GM21717 (cell line): ENCODE data around the gene NUAK2.
"Not testable (repeated sequence)": the region's sequence is repeated elsewhere in the genome, so short reads cannot be mapped to it uniquely, and the experiment has no call there.

Experiments used
- ATAC-seq: cut with Tn5 transposase; IDR thresholded peaks from one replicate; pipeline ENCODE4 v1.9.1; 2021; ENCODE audit warnings: mild to moderate bottlenecking, moderate library complexity; ENCODE audit not compliant: unreplicated experiment

The NUAK2 gene

DNA sequence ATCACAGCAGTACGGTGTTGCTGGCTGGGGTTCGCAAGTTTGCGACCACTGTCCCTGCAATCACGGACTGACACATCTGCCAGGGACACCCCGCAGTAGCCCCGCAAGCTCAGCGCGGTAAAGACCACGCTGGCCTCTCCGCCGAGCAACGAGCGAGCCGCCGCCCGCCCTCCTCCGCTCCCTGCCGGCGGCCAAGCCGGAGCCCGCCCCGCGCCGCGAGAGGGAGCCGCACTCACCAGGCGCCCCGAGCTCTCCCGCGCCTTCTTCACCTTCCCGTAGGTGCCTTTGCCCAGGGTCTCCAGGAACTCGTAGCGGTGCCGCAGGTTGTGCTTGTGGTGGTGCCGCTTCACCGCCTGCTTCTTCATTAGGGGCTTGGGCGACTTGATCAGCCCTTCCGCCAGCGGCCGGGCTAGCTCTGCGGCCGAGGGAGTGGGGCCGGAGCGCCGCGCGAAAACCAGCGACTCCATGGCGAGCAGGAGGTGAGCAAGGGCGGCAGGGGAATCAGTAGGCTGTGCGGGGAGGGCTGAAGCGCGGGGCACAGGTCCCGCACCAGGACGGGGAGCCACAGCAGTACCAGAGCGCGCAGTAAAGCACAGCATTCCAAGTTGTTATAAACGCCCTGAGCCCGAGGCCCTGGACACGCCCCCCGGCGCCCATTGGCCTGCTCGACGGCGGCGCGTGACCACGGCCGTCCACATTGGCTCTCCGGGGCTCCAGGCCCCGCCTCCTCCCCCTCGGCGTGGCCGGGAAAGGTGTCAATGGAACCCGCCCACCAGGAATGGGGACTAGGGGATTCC is at the start of gene NUAK2:
TSS of gene NUAK2 (minus strand) at position 584 of the 797 bp plus-strand sequence. CDS start at position 467, 117 bp downstream.
- no peak for ATAC-seq

GRCh38 chr1:205370780-205371179 is 49.2 kb upstream of the NUAK2 start:
- no peak for ATAC-seq

DNA sequence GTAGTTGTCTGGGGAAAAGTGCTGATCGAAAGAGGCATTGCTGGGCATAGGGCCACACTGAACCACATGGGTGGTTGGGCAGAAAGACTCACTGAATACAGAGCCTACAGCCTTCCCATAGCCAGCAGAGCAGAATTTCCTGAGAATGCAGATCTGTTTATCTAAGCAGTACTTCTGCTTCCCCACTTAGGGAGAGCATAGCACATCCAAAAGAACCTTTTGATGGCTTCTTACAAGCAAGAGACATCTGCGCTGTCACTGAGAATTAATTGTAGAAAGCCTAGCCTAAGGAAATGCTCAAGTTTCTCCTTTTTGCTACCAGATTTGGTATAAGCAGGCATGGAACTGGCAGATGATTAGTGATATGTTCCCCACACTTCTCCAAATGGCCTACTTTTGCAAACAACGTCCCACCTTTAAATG is 48.2 kb upstream of the NUAK2 start:
- ATAC-seq: no peak

DNA sequence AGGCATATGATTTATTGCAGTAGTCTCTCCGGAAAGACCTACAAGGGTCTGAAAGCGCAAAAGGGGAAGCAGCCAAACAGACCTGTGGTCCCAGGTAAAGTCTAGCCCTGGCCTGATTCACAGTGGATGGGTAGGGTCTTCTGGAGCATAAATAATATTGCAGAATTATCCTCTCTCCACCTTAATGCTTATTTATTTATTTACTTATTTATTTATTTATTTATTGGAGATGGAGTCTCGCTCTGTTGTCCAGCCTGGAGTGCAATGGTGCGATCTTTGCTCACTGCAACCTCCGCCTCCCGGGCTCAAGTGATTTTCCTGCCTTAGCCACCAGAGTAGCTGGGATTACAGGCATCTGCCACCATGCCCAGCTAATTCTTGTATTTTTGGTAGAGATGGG is 46.9 kb upstream of the NUAK2 start:
- no peak for ATAC-seq

GRCh38 chr1:205365945-205366463 is 44.5 kb upstream of the NUAK2 start:
- ATAC-seq: no peak

GRCh38 chr1:205365086-205365485 is 43.5 kb upstream of the NUAK2 start:
- ATAC-seq: not testable (repeated sequence)

DNA sequence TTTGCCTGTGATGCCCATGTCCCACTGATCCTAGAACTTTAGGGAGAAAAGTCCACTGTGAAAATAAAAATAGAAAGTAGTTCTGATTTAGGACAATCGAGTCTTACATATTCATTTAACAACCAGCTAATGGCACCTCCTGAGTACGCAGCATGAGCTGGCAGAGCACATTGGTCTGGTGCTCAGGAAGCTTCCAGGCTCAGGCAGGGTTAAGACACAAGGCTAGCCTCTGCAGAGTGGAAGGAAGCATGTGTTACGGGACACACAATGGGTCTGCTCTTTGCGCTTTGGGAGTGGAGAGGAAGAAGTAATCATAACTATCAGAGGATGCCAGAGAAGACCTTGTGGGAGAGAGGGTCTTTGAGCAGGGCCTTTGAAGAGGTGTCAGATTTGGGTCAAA is 39.3 kb upstream of the NUAK2 start:
- no peak for ATAC-seq

DNA sequence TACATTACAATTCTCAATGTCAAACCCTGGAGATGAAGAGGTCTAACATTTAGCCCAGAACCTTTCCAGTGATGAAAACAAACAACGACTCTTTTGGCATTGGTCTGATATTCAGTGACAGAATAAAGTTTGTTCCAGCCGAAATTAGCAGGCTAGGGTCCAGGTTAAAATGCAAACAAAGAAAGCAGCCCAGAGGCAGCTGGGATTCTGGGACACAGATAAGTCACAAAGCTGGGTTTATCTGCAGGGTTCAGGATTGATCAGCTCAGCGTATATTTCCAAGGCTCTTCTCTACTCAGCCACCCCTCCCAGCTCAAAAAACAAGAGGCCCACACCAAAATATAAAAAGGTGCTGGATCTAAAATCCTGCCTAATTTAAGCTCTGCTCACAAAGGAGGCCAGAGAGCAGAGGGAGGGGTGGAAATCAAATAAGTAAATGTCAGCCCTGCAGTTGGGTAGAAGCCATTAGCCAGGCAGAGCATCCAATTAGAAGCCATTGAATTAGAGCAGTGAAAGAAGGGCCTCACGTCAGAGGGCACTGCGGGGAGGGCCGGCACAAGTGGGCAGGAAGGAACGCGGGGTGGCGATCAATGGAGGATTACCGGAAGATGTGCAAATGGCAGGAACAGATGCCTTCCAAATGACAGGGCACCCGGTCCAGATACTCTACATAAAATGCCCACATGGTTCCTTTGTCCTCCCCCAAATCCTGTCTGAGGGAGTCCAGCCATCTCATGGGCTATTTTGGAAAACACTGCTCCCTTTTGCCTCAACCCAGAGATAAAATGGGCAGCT is 38.4 kb upstream of the NUAK2 start:
- no peak for ATAC-seq

GRCh38 chr1:205358579-205358978 is 37.0 kb upstream of the NUAK2 start:
- ATAC-seq: no peak

DNA sequence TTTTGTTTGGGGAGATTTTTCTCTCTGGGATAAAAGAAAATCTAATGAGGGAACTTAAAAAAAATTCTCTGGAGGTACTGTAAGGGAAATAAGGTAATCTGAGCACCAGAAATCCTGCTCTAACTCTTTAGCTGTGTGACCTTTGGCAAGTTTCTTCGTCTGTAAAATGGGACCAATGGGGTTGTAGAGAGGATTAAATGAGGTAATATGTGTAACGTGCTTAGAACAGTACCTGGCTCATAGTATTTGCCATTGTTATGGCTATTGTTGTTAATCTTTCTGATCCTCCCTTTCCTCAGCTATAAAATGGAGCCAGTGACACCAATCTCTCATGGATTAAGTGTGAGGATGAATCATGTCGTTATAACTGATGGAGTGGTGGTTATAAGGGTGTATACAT is 36.0 kb upstream of the NUAK2 start:
- ATAC-seq: no peak

DNA sequence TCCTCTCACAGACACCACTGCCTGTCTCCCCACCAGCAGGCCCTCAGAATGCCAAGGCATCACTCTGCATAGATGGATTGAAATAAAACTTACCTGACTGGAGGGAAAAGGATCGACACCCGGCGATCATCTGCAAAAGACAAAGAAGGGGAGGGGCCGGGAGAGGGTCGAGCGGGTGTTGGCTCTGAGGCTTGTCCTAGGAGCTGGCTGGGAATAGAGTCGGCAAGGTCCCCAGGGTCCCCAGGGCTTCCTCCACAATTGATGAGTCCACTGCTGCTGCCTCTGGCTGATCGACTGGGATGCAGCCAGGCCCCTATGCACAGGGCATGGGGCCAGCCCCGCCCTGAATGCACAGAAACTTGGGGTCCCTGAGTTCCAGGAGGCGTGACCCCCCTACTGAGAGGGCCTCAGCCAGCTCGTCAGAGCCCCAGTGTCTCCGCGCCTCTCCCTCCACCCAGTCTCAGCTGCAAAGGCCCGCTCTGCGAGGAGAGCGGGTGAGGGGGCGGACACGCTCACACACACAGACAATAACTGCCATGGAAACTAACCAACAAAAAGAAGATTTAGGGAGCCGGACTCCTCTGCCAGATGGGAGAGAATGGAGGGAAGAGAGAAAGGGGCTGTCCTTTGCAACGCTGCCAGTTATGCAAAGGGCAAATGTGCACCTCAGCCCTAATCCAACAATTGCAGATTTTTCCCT is 35.0 kb upstream of the NUAK2 start, which contains the start of gene KLHDC8A:
TSS of gene KLHDC8A (minus strand) at position 483 of the 700 bp plus-strand sequence. CDS start 13,318 bp downstream, outside the sequence.
- no peak for ATAC-seq

DNA sequence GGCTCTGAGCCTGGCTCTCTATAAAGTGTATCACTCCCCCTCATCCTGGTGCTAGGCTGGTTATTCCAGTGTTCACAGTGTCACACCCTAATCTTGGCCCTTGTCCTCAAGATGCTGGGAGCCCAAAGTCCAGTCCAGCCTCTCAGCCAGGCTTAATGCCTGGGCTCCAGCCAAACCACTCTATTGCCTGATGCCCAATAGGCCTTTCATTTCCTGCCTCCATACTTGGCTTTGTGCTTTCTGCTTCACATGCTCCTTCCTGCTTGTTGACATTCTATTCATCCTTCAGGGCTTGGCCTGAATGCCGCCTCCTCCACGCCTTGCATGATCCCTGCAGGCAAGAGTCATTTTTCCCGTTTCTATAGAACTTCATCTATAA is 33.5 kb upstream of the NUAK2 start:
- ATAC-seq: no peak

- no peak for ATAC-seq
Observed at GRCh38 chr1:205354259-205355074, 32.9 kb upstream of the NUAK2 start.

DNA sequence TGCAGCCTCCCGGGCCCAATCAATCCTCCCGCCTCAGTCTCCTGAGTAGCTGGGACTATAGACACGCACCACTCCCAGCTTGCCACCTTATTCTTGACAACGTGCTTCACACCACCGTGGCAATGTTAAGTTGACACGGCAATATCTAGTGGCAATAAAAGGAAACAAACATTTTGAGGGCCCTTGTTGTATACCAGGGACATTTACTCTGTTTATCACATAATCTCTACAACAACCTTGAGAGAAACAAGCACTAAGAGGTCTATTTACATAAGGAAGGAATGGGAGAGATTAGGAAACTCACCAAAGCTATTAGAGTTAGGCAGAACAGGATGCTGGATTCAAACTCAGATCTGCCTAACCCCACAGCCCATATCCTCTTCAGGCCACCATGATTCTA is 32.1 kb upstream of the NUAK2 start:
- ATAC-seq: no peak

DNA sequence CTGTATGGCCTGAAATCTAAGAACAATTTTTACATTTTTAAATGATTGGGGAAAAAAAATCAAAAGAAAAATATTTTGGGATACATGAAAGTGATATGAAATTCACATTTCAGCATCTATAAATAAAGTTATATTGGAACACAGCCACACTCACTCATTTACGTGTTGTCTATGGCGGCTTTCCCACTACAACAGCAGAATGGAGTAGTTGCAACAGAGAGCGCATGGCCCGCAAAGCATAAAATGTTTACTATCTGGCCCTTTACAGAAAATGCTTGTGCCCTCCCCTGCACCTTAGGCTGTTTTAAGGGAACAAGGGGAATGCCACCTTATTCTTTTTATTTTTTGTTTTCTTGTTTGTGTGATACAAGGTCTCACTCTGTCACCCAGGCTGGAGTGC is 31.6 kb upstream of the NUAK2 start:
- no peak for ATAC-seq

GRCh38 chr1:205351984-205352713 is 30.6 kb upstream of the NUAK2 start:
- ATAC-seq: no peak

- ATAC-seq: no peak
Observed at GRCh38 chr1:205350691-205351141, 29.2 kb upstream of the NUAK2 start.

DNA sequence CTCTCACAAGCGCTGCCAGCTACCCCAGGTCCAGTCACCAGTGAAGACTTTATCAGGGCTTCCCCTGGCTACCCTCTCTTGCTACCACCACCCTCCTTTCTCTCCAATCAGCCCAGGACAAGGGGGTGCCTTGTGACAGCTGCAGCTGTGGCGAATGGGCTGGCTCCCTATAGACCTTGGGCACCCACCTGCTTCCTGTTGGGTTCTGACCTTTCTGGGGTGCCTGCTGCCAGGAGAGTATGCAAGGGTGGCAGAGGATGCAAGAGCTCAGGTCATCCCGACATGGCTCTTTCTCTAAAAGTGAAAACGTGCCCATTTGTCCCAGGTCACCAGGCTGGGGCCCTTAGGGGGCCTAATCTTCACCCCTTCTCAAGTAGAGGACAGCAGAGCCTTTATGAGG is 28.6 kb upstream of the NUAK2 start:
- ATAC-seq: no peak
